ENCODE data around the gene CRNN.

The CRNN gene

GRCh38 chr1:152413909-152414308, at the start of gene CRNN:
Gene CRNN (minus strand): TSS chr1:152414263. CDS start chr1:152412233, 2,030 bp downstream.
- no peak for DNase-seq (ENCODE audit: low spot score)

- DNase-seq (ENCODE audit: low spot score), result no peak
Measured at GRCh38 chr1:152462636-152463035, 48.6 kb upstream of the CRNN start.

DNA sequence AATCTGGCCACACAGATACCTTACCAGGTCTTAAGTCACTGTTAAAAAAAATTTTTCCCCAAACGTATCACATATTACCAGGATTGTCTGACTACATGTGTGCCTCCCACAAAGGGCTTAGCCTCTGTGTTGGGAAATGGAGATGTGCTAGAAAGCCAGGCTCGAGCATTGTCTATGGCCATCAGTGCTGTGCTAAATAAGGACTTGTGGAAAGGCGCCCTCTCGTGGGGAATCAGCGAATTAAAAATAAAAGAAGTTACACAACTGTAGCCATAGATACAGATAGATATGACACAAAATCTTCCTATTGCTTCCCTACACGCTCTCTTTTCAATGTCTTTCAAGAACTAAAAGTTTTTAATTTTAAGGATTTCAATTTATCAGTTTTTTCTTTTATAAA, 47.5 kb upstream of the CRNN start:
- peak; percentile 38 for DNase-seq (ENCODE audit: low spot score)

GRCh38 chr1:152460529-152460899, 46.5 kb upstream of the CRNN start:
- no peak for DNase-seq (ENCODE audit: low spot score)

GRCh38 chr1:152459596-152460528, 45.8 kb upstream of the CRNN start:
- peak; percentile 47 for DNase-seq (ENCODE audit: low spot score)

DNA sequence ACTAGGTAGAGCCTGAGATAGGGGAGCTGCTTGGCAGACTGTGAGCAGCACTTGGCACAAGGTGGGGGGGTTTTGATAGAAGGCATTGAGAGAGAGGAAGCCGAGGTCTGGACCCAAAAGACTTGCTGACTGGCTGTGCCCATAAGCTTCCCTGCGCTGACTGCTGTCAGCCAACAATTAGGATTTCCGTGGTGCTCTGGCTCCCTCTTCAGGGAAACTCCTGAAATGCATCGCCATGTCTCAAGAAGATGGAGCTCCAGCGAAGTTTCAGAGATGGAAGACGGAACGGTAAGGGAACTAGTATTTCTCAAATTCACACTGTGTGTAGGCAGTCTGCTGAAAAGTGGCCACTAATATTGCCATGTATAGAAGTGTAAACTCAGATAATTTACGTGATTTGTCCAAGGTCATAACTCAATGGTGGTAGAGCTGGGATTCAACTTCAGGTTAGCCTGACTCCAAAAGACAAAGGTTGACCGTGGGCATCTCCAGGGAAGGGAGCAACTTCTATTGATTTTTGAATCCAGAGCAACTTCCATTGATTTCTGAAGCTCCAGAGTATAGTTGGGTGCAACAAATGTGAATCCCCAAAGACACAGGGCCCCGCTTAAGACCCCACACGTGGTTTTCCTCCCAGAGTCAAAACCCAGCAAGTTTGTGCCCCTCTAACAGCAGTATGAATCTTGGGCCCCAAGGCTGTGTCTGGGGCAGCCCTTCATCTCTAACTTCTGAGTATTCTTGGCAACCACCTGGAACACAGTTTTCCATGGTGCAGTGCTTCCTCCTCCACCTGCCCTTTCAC, 44.5 kb upstream of the CRNN start:
- peak; percentile 73 for DNase-seq (ENCODE audit: low spot score)

- no peak for DNase-seq (ENCODE audit: low spot score)
Measured at GRCh38 chr1:152457561-152457960, 43.5 kb upstream of the CRNN start.

DNA sequence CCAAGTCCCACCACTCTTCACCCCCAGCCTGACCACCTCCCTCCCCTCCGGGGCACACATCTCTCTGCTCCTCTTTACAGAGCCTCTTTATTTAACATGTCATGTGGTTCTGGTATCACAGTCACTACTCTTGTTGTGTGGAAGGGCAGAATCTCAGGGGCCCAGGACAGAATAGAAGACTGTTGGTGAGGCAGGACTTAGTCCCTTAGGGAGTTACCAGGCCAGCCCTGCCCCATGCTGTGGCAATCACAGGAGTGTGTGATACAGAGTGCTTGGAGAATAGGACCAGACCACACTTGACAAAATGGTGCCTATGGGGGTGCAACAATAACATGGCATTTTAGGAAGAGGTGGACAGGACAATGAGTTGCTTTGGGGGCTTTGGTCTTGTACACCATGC, 43.0 kb upstream of the CRNN start:
- no peak for DNase-seq (ENCODE audit: low spot score)

- DNase-seq (ENCODE audit: low spot score), result no peak
Measured at GRCh38 chr1:152451254-152451653, 37.2 kb upstream of the CRNN start.

DNA sequence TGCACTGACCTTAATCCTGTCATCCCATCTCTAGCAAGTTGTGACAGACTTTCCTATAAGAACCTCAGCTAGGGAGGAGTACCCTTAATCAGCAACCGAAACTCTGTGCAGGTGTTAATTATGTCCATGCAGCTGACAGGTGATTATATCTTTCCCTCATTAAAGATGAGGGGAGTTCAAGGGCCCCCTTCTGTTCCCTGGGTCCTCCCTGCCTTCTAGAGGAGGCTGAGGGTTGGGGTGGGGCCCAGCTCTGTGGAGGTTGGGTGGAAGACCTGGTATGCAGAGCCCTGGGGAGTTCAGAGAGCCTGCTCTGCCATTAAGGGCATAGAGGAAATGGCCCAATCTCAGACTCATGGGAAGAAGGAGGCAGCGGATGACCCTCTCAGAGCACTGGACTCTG, 35.6 kb upstream of the CRNN start:
- no peak for DNase-seq (ENCODE audit: low spot score)

- DNase-seq (ENCODE audit: low spot score), result no peak
Measured at GRCh38 chr1:152448496-152448895, 34.4 kb upstream of the CRNN start.

DNA sequence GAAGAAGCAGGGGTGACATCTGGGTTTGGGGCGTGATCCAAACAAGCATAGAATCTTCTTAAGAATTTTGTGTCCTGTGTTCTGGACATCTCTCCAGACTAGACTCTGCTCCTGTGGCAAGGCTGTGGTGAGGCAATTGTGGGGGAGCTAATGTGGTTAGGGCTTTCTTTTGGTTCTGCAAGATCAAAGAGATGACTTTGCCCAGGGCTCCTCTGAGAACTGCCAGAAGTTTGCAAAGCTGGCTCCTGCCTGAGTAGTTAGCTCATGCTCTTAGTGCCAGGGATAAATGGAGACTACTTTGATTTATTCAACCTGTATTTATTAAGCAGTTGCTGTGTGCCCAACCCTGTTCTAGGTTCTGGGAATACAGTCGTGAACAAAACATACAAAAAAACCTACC, 34.0 kb upstream of the CRNN start:
- no peak for DNase-seq (ENCODE audit: low spot score)

DNA sequence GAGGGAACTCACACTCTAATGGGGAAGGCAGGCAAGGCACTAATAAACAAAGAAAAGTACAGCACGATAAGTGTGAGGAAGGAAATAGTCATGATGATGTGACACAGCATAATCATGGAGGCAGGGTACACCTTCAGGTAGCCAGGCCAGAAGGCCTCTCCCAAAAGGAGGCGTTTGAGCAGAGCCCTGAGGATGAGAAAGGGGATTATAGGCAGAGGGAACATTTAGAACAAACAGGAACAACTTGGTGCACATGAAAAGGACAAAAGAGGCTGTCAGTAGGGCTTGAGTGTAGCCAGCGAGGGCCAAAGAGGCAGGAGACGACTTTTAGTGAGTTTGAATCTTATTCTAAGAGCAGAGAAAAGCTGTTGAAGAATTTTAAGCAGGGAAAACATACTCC, 33.4 kb upstream of the CRNN start:
- DNase-seq (ENCODE audit: low spot score), result no peak

DNA sequence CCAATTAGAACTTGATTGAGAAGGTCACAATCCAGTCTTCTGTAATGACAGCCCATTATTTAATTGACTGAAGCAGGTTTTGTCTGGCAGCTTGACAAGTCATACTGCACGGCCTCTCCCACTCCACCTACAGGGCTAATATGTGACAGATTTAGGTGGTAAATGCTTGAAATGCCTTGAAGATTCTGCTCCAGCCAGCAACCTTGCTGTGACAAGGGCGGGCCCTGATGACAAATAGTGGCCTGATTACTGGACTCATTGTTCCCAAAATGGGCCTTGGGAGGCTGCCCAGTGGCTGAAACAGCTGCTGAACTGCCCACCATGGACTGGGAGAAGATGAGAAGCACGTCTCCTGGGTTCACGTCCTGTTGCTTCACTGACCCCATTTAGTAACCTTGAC, 30.0 kb upstream of the CRNN start:
- no peak for DNase-seq (ENCODE audit: low spot score)

- DNase-seq (ENCODE audit: low spot score), result no peak
Measured at GRCh38 chr1:152442765-152443164, 28.7 kb upstream of the CRNN start.

- no peak for DNase-seq (ENCODE audit: low spot score)
Measured at GRCh38 chr1:152442301-152442700, 28.2 kb upstream of the CRNN start.

DNA sequence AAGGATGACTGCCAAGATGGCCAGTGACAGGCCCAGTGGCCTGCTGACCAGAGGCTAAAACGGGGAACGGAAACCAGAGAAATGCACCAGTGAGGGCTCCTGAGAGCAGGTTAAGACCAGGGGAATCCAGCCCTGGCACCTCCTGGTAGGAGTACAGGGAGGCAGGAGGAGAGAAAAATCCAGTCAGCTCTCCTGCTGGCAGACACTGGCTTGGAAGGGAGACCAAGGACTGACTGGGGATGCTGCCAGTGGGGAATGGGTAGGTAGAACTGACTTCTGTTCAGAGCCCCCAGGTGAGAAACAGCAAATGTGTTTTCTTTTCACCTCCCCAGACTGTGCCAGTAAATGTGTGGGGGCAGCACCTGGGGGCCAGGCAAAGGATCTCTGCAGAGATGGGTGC, 27.7 kb upstream of the CRNN start:
- DNase-seq (ENCODE audit: low spot score), result no peak

- peak; percentile 45 for DNase-seq (ENCODE audit: low spot score)
Measured at GRCh38 chr1:152440635-152441471, 26.8 kb upstream of the CRNN start.

GRCh38 chr1:152436593-152437496, 22.8 kb upstream of the CRNN start:
- no peak for DNase-seq (ENCODE audit: low spot score)

GRCh38 chr1:152427458-152427857, 13.4 kb upstream of the CRNN start:
- no peak for DNase-seq (ENCODE audit: low spot score)

DNA sequence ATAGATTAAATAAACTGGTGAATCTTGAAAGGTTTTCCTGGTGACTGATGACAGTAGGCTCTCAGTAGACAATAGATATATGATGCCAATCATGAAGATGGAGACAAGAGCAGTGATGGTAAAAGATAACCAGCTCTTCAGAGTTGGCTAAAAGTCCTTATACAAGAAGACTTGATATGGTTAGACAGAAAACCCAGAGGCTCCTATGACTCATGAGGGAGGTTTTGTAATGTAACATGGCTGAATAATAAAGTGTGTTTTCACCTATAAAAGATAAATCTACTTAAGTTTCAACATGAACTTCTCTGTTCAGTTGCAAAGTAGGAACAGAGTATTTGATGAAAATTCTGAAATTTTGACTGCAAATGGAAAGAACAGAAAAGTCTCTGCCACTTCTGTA, 12.7 kb upstream of the CRNN start:
- DNase-seq (ENCODE audit: low spot score), result no peak

Measured in putamen (tissue), 1 donor.